ENCODE measurements around the gene MVB12B.

DNA sequence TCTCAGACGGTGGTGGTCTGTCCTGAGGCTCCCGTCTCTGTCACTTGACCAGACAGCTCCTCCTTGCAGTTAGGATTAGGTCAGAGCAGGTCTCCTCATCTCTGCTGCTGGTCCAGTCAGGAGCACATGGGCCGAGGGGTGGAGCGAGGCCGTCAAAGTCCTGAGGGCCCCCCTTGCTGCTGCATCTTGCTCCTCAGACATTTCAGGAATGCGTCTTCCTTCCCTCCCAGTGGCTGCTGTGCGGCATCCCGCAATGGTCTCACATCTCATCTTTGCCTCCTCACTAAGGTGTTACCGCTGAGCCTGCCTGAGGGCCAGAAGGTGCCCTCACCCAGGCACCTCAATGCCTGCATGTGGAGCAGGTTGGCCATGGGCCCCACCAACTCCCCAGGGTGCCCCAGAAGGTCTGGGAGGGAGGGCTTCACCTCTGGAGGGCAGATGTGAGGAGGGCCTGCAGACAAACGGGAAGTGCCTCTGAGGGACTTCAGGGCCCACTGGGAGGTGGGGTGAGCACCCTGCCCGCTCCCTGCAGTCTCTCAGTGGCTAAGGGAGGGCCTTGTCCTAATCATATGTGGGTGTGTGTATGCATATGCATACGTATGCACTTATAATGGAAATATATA, 149.4 kb downstream of the MVB12B start:
- TF ChIP-seq GABPA (IDR thresholded peaks at IDR 0.05; ENCODE audit: borderline replicate concordance, insufficient read depth, low read length) (no peak), CREB1 (IDR thresholded peaks at IDR 0.05) (no peak), TBP (IDR thresholded peaks at IDR 0.05; ENCODE audit: low read depth, low read length) (no peak), ZNF274 (IDR thresholded peaks at IDR 0.05; ENCODE audit: borderline replicate concordance, extremely low read depth, low read length) (no peak)
- TF ChIP-seq, protein P1, sequence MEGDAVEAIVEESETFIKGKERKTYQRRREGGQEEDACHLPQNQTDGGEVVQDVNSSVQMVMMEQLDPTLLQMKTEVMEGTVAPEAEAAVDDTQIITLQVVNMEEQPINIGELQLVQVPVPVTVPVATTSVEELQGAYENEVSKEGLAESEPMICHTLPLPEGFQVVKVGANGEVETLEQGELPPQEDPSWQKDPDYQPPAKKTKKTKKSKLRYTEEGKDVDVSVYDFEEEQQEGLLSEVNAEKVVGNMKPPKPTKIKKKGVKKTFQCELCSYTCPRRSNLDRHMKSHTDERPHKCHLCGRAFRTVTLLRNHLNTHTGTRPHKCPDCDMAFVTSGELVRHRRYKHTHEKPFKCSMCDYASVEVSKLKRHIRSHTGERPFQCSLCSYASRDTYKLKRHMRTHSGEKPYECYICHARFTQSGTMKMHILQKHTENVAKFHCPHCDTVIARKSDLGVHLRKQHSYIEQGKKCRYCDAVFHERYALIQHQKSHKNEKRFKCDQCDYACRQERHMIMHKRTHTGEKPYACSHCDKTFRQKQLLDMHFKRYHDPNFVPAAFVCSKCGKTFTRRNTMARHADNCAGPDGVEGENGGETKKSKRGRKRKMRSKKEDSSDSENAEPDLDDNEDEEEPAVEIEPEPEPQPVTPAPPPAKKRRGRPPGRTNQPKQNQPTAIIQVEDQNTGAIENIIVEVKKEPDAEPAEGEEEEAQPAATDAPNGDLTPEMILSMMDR (IDR thresholded peaks at IDR 0.05; ENCODE audit: control extremely low read depth in 1 of 3, insufficient read depth in 1 of 3, low read depth in 1 of 3, low read length in 3 of 3), result no peak
- TF ChIP-seq, protein P2, sequence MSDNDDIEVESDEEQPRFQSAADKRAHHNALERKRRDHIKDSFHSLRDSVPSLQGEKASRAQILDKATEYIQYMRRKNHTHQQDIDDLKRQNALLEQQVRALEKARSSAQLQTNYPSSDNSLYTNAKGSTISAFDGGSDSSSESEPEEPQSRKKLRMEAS (IDR thresholded peaks at IDR 0.05), result no peak
